Measurements from ENCODE around the gene KIFAP3. TPM values are rescaled to one million over a fixed set of nuclear protein-coding genes. Genes with fewer than 3 reads are reported as not detected.
"Not testable (repeated sequence)": the region's sequence is repeated elsewhere in the genome, so short reads cannot be mapped to it uniquely, and the experiment has no call there.

KIFAP3 gene
- total RNA-seq, result 10 to 100 TPM; 20.1 to 21.7 TPM

DNA sequence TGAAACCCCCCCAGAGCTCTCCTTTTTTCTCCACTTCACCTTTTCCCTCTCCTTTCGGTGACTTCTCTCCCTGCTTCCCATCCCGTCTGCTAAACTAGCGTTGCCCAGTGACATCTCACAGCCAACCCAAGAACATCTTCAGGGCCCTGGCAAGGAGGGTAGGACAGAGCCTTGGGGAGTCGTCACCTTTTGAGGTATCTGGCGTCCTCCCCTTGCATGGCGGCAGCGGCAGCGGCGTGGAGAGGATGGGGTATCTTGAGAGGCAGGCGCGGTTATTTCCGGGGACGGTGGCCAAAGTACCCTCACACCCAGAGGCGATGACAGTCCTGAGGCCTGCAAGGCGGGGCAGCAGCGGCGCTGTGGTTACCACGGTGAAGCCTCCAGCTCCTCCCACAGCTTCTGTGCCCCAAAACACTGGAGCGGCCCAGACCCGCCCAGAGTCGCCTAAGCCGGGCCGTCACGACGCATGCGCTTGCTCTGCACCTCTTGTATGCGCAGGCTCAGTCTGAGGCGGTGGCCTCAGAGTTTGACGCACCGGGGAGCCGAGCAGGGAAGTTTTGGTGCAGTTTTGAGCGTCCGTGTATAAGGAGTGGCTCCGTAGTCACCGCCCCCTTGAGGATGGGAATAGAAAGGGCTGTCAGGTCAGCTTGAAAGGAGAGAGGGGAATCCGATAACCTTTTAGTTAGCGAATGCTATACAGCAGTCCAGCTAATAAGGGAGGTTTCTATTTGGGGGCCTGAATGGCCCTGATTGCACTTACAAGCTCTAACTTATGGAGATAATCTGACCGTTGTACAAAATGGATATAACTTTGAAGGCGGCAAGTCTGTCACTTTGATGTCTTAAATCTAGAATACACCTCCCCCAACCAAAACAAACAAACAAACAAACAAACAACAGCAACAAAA lies at the start of gene KIFAP3:
KIFAP3 (minus strand) TSS at position 446 of the 908 bp plus-strand sequence; CDS start at position 218, 228 bp downstream.
- Mint-ChIP-seq H3K4me1 (ENCODE audit: low read depth) (peaks cover 48% of the 10 kb centered on the region), H3K36me3 (ENCODE audit: low read depth) (peaks cover 20% of the 10 kb centered on the region), H3K27ac (peak within 1 kb of the TSS; percentile 95), H3K27me3 (ENCODE audit: low read depth) (peaks cover 2% of the 10 kb centered on the region), H3K4me3 (peak within 1 kb of the TSS; percentile 91), H3K9me3 (ENCODE audit: insufficient read depth) (peaks cover 20% of the 10 kb centered on the region)
- DNase-seq, result peak; percentile 98
- peak; percentile 98 for ATAC-seq
- ChIA-PET POLR2A (interaction anchor here (0.6 to 2.0 kb wide), 3 partner anchors 21 to 183 kb away, joined by 4 to 15 read pairs (median 7); partner anchors contain the start of gene SCYL3), CTCF (interaction anchor here (0.6 to 1.3 kb wide), 5 partner anchors 45 to 183 kb away, joined by 3 to 6 read pairs (median 3); no protein-coding TSS in a partner anchor)

DNA sequence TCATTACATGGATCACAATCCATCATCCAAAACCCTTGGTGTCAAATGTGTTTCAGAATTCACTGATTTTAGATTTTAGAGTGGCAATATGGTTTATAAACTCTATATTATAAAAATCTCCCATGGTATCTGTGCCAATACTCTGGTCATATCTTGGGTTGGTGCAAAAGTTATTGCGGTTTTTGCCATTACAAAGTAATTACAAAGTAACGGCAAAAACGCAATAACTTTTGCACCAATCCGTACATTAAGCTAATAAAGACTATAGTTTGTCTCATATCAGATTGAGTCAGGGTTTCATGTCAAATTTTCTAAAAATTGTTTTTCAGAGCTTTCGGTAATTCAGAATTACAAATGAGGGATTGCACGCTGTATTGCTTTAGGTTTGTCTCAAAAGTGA lies 47.9 kb upstream of the KIFAP3 start:
- ChIA-PET POLR2A (no interaction called here), CTCF (no interaction called here)
- DNase-seq (no peak), ATAC-seq (no peak)
- Mint-ChIP-seq H3K4me3 (no peak overlapping the region), H3K27ac (no peak overlapping the region), H3K9me3 (ENCODE audit: insufficient read depth) (peaks cover 3% of the 10 kb centered on the region), H3K27me3 (ENCODE audit: low read depth) (peaks cover 14% of the 10 kb centered on the region), H3K36me3 (ENCODE audit: low read depth) (no peaks in the 10 kb centered on the region), H3K4me1 (ENCODE audit: low read depth) (no peaks in the 10 kb centered on the region)

DNA sequence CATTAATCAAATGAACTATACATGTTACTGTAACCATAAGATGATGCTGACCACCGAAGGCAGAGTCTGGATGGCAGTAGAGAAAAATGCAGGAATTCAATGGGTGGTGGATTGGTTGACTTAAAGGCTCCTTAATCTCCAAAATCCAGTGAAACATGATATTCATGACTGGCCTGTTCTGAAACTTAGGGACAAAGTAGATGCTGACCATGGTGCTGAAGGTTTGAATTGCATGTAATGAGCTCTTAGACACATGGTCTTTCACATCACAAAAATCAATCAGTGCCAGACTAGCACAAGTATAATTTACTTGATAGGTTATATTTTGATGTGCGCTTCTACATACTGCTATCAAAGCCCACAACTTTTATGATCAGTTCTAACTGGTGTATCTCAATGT lies 40.4 kb upstream of the KIFAP3 start:
- Mint-ChIP-seq H3K36me3 (ENCODE audit: low read depth) (no peaks in the 10 kb centered on the region), H3K27ac (no peak overlapping the region), H3K4me3 (no peak overlapping the region), H3K27me3 (ENCODE audit: low read depth) (peaks cover 12% of the 10 kb centered on the region), H3K9me3 (ENCODE audit: insufficient read depth) (peaks cover 3% of the 10 kb centered on the region), H3K4me1 (ENCODE audit: low read depth) (no peaks in the 10 kb centered on the region)
- no peak for DNase-seq
- ATAC-seq, result no peak
- CTCF ChIA-PET, result no interaction called here
- POLR2A ChIA-PET, result no interaction called here

DNA sequence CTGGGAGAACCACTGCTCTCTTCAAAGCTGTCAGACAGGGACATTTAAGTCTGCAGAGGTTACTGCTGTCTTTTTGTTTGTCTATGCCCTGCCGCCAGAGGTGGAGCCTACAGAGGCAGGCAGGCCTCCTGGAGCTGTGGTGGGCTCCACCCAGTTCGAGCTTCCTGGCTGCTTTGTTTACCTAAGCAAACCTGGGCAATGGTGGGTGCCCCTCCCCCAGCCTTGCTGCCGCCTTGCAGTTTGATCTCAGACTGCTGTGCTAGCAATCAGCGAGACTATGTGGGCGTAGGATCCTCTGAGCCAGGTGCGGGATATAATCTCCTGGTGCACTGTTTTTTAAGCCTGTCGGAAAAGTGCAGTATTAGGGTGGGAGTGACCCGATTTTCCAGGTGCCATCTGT lies 38.6 kb upstream of the KIFAP3 start:
- H3K9me3 Mint-ChIP-seq (ENCODE audit: insufficient read depth); H3K27ac Mint-ChIP-seq; H3K27me3 Mint-ChIP-seq (ENCODE audit: low read depth); DNase-seq; ATAC-seq; H3K4me1 Mint-ChIP-seq (ENCODE audit: low read depth); POLR2A ChIA-PET; H3K4me3 Mint-ChIP-seq; CTCF ChIA-PET; H3K36me3 Mint-ChIP-seq (ENCODE audit: low read depth): not testable (repeated sequence)

DNA sequence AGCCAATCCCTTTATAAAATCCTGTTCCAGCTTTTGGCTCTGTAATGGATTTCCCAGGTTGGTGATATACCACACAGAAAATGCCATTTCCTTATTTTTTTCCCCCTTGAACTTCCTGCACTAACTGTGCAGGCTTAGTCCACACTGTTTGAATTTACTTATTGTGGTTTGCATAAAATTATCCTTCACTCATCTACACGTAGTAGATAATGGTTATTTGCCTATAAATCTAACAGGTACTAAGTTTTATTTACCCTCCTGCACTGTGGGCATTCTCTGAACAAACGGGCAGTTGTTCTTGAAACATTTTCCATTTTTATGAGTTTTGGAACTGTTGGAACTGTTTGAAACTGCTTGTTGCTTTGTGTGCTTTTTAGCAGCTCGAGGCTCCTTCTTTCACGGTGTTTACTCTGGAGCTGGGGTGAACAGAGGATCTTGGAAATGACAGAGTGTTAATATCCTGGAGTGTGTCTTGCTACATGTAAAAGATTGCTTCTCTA lies 23.0 kb upstream of the KIFAP3 start:
- Mint-ChIP-seq H3K27ac (no peak overlapping the region), H3K27me3 (ENCODE audit: low read depth) (peaks cover 15% of the 10 kb centered on the region), H3K4me3 (no peak overlapping the region), H3K4me1 (ENCODE audit: low read depth) (no peaks in the 10 kb centered on the region), H3K36me3 (ENCODE audit: low read depth) (no peaks in the 10 kb centered on the region), H3K9me3 (ENCODE audit: insufficient read depth) (no peaks in the 10 kb centered on the region)
- ATAC-seq, result no peak
- ChIA-PET POLR2A (no interaction called here), CTCF (no interaction called here)
- no peak for DNase-seq

GRCh38 chr1:170096806-170097340 lies 22.4 kb upstream of the KIFAP3 start:
- ChIA-PET POLR2A (no interaction called here), CTCF (no interaction called here)
- no peak overlapping the region for H3K4me3 Mint-ChIP-seq
- H3K27me3 Mint-ChIP-seq (ENCODE audit: low read depth), result peaks cover 12% of the 10 kb centered on the region
- no peaks in the 10 kb centered on the region for H3K36me3 Mint-ChIP-seq (ENCODE audit: low read depth)
- no peaks in the 10 kb centered on the region for H3K4me1 Mint-ChIP-seq (ENCODE audit: low read depth)
- no peak overlapping the region for H3K27ac Mint-ChIP-seq
- DNase-seq (no peak), ATAC-seq (no peak)
- no peaks in the 10 kb centered on the region for H3K9me3 Mint-ChIP-seq (ENCODE audit: insufficient read depth)

- Mint-ChIP-seq H3K27me3 (ENCODE audit: low read depth) (peaks cover 12% of the 10 kb centered on the region), H3K4me1 (ENCODE audit: low read depth) (no peaks in the 10 kb centered on the region), H3K4me3 (no peak overlapping the region), H3K9me3 (ENCODE audit: insufficient read depth) (no peaks in the 10 kb centered on the region), H3K27ac (no peak overlapping the region), H3K36me3 (ENCODE audit: low read depth) (no peaks in the 10 kb centered on the region)
- DNase-seq (no peak), ATAC-seq (no peak)
- ChIA-PET POLR2A (interaction anchor here (0.6 kb wide), 1 partner anchor 21 kb away, joined by 4 read pairs; no protein-coding TSS in a partner anchor), CTCF (no interaction called here)
These were observed 21.7 kb upstream of the KIFAP3 start for GRCh38 chr1:170095976-170096748.

DNA sequence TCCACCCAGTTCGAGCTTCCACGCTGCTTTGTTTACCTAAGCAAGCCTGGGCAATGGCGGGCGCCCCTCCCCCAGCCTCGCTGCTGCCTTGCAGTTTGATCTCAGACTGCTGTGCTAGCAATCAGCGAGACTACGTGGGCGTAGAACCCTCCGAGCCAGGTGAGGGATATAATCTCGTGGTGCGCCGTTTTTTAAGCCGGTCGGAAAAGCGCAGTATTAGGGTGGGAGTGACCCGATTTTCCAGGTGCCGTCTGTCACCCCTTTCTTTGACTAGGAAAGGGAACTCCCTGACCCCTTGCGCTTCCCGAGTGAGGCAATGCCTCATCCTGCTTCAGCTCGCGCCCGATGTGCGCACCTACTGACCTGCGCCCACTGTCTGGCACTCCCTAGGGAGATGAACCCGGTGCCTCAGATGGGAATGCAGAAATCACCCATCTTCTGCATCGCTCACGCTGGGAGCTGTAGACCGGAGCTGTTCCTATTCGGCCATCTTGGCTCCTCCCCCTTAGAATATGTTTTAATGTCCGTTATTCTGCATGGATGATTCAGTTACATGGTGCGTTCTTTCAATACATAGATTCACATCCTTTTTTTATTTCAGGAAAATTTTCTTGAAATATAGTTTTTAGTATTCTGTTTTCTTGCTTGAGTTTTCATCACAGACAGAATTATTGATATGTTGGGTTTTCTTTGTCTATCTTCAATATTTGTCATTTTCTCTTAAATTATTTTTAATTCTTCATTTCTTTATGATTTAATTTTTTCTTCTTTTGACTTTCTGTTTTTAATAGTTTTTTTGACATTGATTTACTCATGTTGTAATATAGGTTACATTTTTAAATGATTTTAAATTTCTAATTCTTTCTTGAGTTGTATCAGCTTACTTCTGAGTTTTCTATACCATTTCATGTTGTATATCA lies 20.5 kb upstream of the KIFAP3 start:
- peaks cover 12% of the 10 kb centered on the region for H3K27me3 Mint-ChIP-seq (ENCODE audit: low read depth)
- CTCF ChIA-PET, result not testable (repeated sequence)

DNA sequence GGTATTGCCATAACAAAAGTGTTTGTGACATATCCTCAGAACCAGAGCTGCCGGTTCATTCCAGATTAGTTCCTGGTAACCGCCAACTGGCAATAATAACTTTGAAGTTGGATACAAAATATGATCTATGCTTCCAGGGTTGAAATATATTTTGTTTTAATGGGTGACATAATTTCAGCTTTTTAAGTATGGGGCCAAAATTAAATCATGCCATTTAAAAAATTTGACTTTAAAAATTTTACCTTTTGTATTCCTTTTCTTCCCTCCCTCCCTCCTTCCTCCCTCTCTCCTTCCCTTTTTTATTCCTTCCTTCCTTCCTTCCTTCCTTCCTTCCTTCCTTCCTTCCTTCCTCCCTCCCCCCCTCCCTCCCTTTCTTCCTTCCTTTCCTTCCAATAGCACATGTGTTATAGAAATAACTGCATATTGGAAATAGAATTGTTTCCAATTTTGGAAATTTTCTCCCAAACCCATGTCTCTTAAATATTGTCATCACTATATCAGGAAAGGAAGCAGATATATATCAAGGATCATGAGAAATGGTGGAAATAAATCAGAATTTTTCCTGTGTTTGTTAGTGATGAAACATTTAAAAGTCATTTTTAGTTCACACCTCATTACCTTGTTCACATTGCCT lies 12.0 kb upstream of the KIFAP3 start:
- Mint-ChIP-seq H3K9me3 (ENCODE audit: insufficient read depth) (no peaks in the 10 kb centered on the region), H3K4me3 (no peak overlapping the region), H3K27ac (no peak overlapping the region), H3K36me3 (ENCODE audit: low read depth) (no peaks in the 10 kb centered on the region), H3K27me3 (ENCODE audit: low read depth) (peaks cover 11% of the 10 kb centered on the region), H3K4me1 (ENCODE audit: low read depth) (no peaks in the 10 kb centered on the region)
- no peak for DNase-seq
- ATAC-seq, result no peak
- ChIA-PET CTCF (no interaction called here), POLR2A (no interaction called here)

More for the DNA sequence above, 20.5 kb upstream of the KIFAP3 start:
- POLR2A ChIA-PET, result interaction anchor here (0.6 kb wide), 1 partner anchor 20 kb away, joined by 4 read pairs; no protein-coding TSS in a partner anchor
- not testable (repeated sequence) for H3K27ac Mint-ChIP-seq; H3K9me3 Mint-ChIP-seq (ENCODE audit: insufficient read depth); H3K4me1 Mint-ChIP-seq (ENCODE audit: low read depth); ATAC-seq; H3K36me3 Mint-ChIP-seq (ENCODE audit: low read depth); H3K4me3 Mint-ChIP-seq; DNase-seq

DNA sequence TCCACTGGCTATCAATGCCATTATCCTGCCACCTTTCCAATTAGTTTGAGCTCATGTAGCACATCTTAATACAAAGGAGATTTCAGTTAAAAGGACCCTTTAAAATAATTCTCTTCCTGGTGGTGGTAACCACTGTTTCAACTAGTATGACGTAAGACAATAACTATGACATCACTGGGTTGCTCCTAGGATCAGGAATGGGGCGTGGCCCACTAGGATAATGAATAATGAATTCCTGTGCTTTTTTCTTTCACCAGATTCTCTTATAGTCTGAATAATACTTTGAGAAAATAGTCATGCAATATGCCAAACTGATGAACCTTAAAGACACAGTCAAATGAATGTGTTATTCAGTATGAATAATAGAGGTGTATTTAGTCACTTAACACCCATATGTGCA lies 10.6 kb upstream of the KIFAP3 start:
- ChIA-PET CTCF (no interaction called here), POLR2A (no interaction called here)
- no peaks in the 10 kb centered on the region for H3K4me1 Mint-ChIP-seq (ENCODE audit: low read depth)
- peaks cover 11% of the 10 kb centered on the region for H3K27me3 Mint-ChIP-seq (ENCODE audit: low read depth)
- H3K36me3 Mint-ChIP-seq (ENCODE audit: low read depth), result no peaks in the 10 kb centered on the region
- H3K4me3 Mint-ChIP-seq, result no peak overlapping the region
- H3K9me3 Mint-ChIP-seq (ENCODE audit: insufficient read depth), result no peaks in the 10 kb centered on the region
- no peak overlapping the region for H3K27ac Mint-ChIP-seq
- DNase-seq (no peak), ATAC-seq (no peak)

All from activated CD8-positive, alpha-beta T cell treated with anti-CD3 and anti-CD28 coated beads, Interleukin-2, amount 10 ng/mL, durations not matched to agents 7 days and 5 days (primary cell).